Activated naive CD4-positive, alpha-beta T cell treated with anti-CD3 and anti-CD28 coated beads, Interleukin-2, amount 50 U/mL, for 24 hours (primary cell): ENCODE measurements around the gene CCDC190.

Experiments used
- H3K27ac Mint-ChIP-seq: one replicate; pipeline ENCODE4 v1.8.0; 2021; ENCODE audit warnings: mild to moderate bottlenecking, mixed read lengths
- H3K27me3 Mint-ChIP-seq: one replicate; pipeline ENCODE4 v1.8.0; 2021; ENCODE audit warnings: mixed read lengths
- H3K36me3 Mint-ChIP-seq: one replicate; pipeline ENCODE4 v1.8.0; 2021; ENCODE audit warnings: mixed read lengths
- H3K4me1 Mint-ChIP-seq: one replicate; pipeline ENCODE4 v1.8.0; 2021; ENCODE audit warnings: mixed read lengths
- H3K4me3 Mint-ChIP-seq: one replicate; pipeline ENCODE4 v1.8.0; 2021; ENCODE audit warnings: mild to moderate bottlenecking, mixed read lengths
- H3K9me3 Mint-ChIP-seq: one replicate; pipeline ENCODE4 v1.8.0; 2021; ENCODE audit warnings: mixed read lengths

The CCDC190 gene

GRCh38 chr1:162856260-162856659, 4.7 kb downstream of the CCDC190 start:
- no peaks in the 10 kb centered on the region for H3K36me3 Mint-ChIP-seq
- H3K27me3 Mint-ChIP-seq = peaks cover 3% of the 10 kb centered on the region
- no peaks in the 10 kb centered on the region for H3K9me3 Mint-ChIP-seq
- no peak overlapping the region for H3K27ac Mint-ChIP-seq
- H3K4me3 Mint-ChIP-seq = no peak overlapping the region
- no peaks in the 10 kb centered on the region for H3K4me1 Mint-ChIP-seq

- no peak overlapping the region for H3K27ac Mint-ChIP-seq
- H3K36me3 Mint-ChIP-seq = no peaks in the 10 kb centered on the region
- no peaks in the 10 kb centered on the region for H3K4me1 Mint-ChIP-seq
- no peaks in the 10 kb centered on the region for H3K9me3 Mint-ChIP-seq
- peaks cover 4% of the 10 kb centered on the region for H3K27me3 Mint-ChIP-seq
- H3K4me3 Mint-ChIP-seq = no peak overlapping the region
Measured at GRCh38 chr1:162855461-162856150, 5.4 kb downstream of the CCDC190 start.

- no peaks in the 10 kb centered on the region for H3K36me3 Mint-ChIP-seq
- H3K27ac Mint-ChIP-seq = no peak overlapping the region
- H3K27me3 Mint-ChIP-seq = peaks cover 4% of the 10 kb centered on the region
- H3K4me1 Mint-ChIP-seq = no peaks in the 10 kb centered on the region
- H3K9me3 Mint-ChIP-seq = no peaks in the 10 kb centered on the region
- no peak overlapping the region for H3K4me3 Mint-ChIP-seq
Measured at GRCh38 chr1:162854245-162854882, 6.6 kb downstream of the CCDC190 start.

GRCh38 chr1:162851341-162851740, 9.6 kb downstream of the CCDC190 start:
- Mint-ChIP-seq H3K36me3 (no peaks in the 10 kb centered on the region), H3K4me3 (no peak overlapping the region), H3K27me3 (peaks cover 4% of the 10 kb centered on the region), H3K27ac (no peak overlapping the region), H3K4me1 (no peaks in the 10 kb centered on the region), H3K9me3 (no peaks in the 10 kb centered on the region)

- Mint-ChIP-seq H3K27ac (no peak overlapping the region), H3K27me3 (peaks cover 4% of the 10 kb centered on the region), H3K4me1 (no peaks in the 10 kb centered on the region), H3K9me3 (no peaks in the 10 kb centered on the region), H3K4me3 (no peak overlapping the region), H3K36me3 (no peaks in the 10 kb centered on the region)
Measured at GRCh38 chr1:162849711-162850110, 11.3 kb downstream of the CCDC190 start.

- H3K36me3 Mint-ChIP-seq = no peaks in the 10 kb centered on the region
- no peaks in the 10 kb centered on the region for H3K9me3 Mint-ChIP-seq
- H3K4me1 Mint-ChIP-seq = no peaks in the 10 kb centered on the region
- peaks cover 5% of the 10 kb centered on the region for H3K27me3 Mint-ChIP-seq
- H3K27ac Mint-ChIP-seq = no peak overlapping the region
- no peak overlapping the region for H3K4me3 Mint-ChIP-seq
Measured at GRCh38 chr1:162847839-162848453, 13.0 kb downstream of the CCDC190 start.

GRCh38 chr1:162846256-162847212, 14.4 kb downstream of the CCDC190 start:
- Mint-ChIP-seq H3K4me1 (no peaks in the 10 kb centered on the region), H3K9me3 (no peaks in the 10 kb centered on the region), H3K27me3 (peaks cover 9% of the 10 kb centered on the region), H3K36me3 (no peaks in the 10 kb centered on the region), H3K4me3 (no peak overlapping the region), H3K27ac (no peak overlapping the region)

- Mint-ChIP-seq H3K9me3 (peaks cover under 1% of the 10 kb centered on the region), H3K36me3 (peaks cover 2% of the 10 kb centered on the region), H3K4me1 (no peaks in the 10 kb centered on the region), H3K27me3 (peaks cover 9% of the 10 kb centered on the region), H3K27ac (no peak overlapping the region), H3K4me3 (no peak overlapping the region)
Measured at GRCh38 chr1:162844153-162844552, 16.8 kb downstream of the CCDC190 start.

GRCh38 chr1:162840250-162840839, 20.6 kb downstream of the CCDC190 start:
- Mint-ChIP-seq H3K27ac (no peak overlapping the region), H3K4me1 (no peaks in the 10 kb centered on the region), H3K36me3 (peaks cover 6% of the 10 kb centered on the region), H3K9me3 (peaks cover 6% of the 10 kb centered on the region), H3K27me3 (peaks cover 9% of the 10 kb centered on the region), H3K4me3 (no peak overlapping the region)

- Mint-ChIP-seq H3K27ac (no peak overlapping the region), H3K9me3 (peaks cover 6% of the 10 kb centered on the region), H3K27me3 (peaks cover 9% of the 10 kb centered on the region), H3K4me3 (no peak overlapping the region), H3K36me3 (peaks cover 6% of the 10 kb centered on the region), H3K4me1 (peaks cover 6% of the 10 kb centered on the region)
Measured at GRCh38 chr1:162838863-162839262, 22.1 kb downstream of the CCDC190 start.

GRCh38 chr1:162835157-162835899, 25.6 kb downstream of the CCDC190 start:
- Mint-ChIP-seq H3K4me3 (no peak overlapping the region), H3K27me3 (peaks cover 2% of the 10 kb centered on the region), H3K27ac (no peak overlapping the region), H3K9me3 (peaks cover 6% of the 10 kb centered on the region), H3K36me3 (peaks cover 6% of the 10 kb centered on the region), H3K4me1 (peaks cover 6% of the 10 kb centered on the region)

- Mint-ChIP-seq H3K4me3 (no peak overlapping the region), H3K4me1 (peaks cover 6% of the 10 kb centered on the region), H3K36me3 (no peaks in the 10 kb centered on the region), H3K27me3 (peaks cover 13% of the 10 kb centered on the region), H3K9me3 (no peaks in the 10 kb centered on the region), H3K27ac (no peak overlapping the region)
Measured at GRCh38 chr1:162832470-162832869, 28.5 kb downstream of the CCDC190 start.

- Mint-ChIP-seq H3K4me1 (no peaks in the 10 kb centered on the region), H3K9me3 (no peaks in the 10 kb centered on the region), H3K27me3 (peaks cover 25% of the 10 kb centered on the region), H3K27ac (no peak overlapping the region), H3K36me3 (peaks cover 2% of the 10 kb centered on the region), H3K4me3 (no peak overlapping the region)
Measured at GRCh38 chr1:162829268-162829667, 31.7 kb downstream of the CCDC190 start.

- Mint-ChIP-seq H3K4me3 (no peak overlapping the region), H3K4me1 (peaks cover 15% of the 10 kb centered on the region), H3K36me3 (peaks cover 6% of the 10 kb centered on the region), H3K27ac (no peak overlapping the region), H3K27me3 (peaks cover 38% of the 10 kb centered on the region), H3K9me3 (no peaks in the 10 kb centered on the region)
Measured at GRCh38 chr1:162823771-162824525, 37.0 kb downstream of the CCDC190 start.
